NCI-H2196 treated with DMSO at 0.1 percent for 48 hours (cell line): ENCODE results near the gene NMRK2.
A peak's percentile ranks its signal among the peaks of the same experiment; 100 is the strongest.
"Not testable (repeated sequence)": the region's sequence is repeated elsewhere in the genome, so short reads cannot be mapped to it uniquely, and the experiment has no call there.

Source experiments
- DNase-seq: peaks from one replicate; lab custom pipeline; 2025; ENCODE audit not compliant: unreplicated experiment; lab: John Stamatoyannopoulos, UW

NMRK2 gene

DNA sequence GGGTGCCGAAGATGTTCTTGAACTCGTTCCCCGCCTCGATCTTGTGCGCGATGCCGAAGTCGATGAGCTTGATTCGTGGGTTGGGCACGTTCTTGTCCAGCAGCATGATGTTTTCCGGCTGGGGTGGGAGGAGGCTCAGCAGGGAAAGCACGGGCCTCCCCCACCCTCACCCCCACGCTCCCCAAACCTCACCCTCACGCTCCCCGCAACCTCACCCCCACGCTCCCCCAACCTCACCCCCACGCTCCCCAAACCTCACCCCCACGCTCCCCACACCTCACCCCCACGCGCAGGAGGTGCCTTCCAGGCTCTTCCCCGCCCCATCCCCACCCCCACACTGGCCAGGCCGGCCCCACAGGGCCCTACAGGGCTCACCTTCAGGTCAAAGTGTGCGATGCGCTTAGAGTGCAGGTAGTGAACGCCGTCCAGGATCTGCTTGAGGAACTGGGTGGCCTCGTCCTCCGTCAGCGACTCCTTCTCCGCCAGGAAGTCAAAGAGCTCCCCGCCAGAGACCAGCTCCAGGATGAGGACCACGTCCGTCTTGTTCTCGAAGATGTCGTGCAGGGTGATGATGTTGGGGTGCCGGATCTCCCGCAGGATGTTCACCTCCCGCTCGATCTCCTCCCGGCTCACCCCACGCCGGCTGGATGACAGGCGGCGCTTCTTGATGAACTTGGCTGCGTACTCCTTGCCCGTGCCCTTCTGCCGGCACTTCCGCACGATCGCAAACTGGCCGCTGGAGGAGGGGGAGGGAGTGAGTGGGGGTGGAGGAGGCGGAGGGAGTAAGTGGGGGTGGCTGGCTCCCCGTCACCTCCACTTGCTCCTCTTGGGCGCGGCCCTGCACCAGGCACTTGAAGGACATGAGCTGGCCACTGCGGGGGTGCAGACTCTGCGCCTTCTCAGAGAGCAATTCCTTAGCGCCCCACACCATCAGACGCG, 31.7 kb downstream of the NMRK2 start:
- DNase-seq, result no peak

- DNase-seq, result peak; percentile 21
These were observed 33.5 kb downstream of the NMRK2 start for GRCh38 chr19:3966051-3967017.

DNA sequence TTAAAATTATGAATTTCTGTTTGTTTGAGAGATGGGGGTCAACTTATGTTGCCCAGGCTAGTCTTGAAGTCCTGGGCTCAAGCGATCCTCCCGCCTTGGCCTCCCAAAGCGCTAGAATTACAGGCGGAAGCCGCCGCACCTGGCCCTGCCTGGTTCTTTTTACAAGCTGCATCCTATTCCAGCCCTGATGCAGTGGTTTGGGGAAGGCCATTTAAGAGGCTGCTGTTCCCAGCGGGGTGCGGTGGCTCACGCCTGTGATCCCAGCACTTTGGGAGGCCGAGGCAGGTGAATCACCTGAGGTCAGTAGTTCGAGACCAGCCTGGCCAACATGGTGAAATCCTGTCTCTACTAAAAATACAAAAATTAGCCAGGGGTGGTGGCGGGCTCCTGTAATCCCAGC, 35.1 kb downstream of the NMRK2 start:
- not testable (repeated sequence) for DNase-seq

DNA sequence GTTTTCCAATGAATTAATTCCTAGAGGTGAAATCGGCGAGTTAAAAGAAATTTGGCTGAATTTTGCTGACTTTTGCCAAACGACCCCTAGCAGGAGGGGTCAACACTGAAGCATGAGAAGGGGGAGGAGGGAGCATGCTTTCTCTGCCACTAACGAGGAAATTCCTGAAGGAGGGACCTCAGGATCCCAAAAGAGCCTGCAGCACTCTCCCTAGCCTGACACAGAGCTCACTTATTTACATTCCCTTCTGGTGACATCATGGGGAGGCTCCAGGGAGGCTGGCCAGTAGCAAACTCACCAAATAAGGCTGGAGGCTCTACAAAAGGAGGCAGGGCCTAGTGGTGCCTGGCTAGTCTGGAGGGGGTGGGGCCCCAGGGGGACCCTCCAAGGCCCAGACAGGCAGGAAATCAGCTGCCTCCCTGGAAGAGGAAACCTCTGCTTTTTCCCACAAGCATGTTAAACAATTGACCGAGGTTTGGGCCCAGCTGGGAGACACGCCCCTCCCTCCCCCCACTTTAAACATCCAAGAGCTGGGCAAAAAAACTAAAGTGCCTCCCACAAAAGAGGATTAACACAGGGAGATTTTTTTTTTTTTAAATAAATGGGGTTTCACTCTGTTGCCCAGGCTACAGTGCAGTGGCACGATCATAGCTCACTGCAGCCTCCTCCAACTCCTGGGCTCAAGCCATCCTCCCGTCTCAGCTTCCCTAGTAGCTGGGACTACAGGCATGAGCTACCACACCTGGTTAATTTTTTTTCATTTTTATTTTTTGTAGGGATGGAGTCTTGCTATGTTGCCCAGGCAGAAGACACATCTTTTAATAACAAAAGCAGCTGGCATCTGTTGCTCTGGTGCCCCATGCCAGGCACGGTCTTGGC, 35.9 kb downstream of the NMRK2 start:
- peak; percentile 90 for DNase-seq

GRCh38 chr19:3969435-3970312, 36.8 kb downstream of the NMRK2 start:
- DNase-seq, result peak; percentile 48

GRCh38 chr19:3970313-3970807, 37.5 kb downstream of the NMRK2 start:
- DNase-seq, result no peak

GRCh38 chr19:3970808-3971598, 38.1 kb downstream of the NMRK2 start, which contains the start of gene DAPK3:
TSS of gene DAPK3 (minus strand) at chr19:3971099. CDS start at chr19:3969735, 1,364 bp downstream.
- peak; percentile 99 for DNase-seq

- DNase-seq, result no peak
These were observed 42.3 kb downstream of the NMRK2 start for GRCh38 chr19:3975144-3975543.

DNA sequence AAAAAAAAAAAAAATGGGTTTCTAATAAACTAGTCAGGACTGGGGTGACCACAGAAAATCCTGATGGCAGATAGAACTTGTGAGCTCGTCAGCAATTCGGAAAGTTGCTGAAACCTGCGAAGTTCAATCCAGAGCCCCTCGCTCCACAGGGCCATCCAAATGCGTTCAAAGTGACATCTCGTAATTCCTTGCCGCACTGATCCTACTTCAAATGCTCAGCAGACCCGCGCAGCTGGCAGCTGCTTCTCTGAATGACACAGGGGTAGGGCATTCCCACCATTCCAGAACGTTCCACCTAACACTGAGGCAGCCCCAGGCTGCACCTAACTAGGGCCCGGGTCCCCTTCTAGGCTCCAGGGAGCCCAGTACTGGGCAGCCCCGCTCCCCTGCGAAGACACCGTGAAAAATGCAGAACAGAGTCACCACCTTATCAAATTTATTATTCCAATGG, 42.8 kb downstream of the NMRK2 start:
- DNase-seq, result no peak

- no peak for DNase-seq
These were observed 43.8 kb downstream of the NMRK2 start for GRCh38 chr19:3976495-3977241.

DNA sequence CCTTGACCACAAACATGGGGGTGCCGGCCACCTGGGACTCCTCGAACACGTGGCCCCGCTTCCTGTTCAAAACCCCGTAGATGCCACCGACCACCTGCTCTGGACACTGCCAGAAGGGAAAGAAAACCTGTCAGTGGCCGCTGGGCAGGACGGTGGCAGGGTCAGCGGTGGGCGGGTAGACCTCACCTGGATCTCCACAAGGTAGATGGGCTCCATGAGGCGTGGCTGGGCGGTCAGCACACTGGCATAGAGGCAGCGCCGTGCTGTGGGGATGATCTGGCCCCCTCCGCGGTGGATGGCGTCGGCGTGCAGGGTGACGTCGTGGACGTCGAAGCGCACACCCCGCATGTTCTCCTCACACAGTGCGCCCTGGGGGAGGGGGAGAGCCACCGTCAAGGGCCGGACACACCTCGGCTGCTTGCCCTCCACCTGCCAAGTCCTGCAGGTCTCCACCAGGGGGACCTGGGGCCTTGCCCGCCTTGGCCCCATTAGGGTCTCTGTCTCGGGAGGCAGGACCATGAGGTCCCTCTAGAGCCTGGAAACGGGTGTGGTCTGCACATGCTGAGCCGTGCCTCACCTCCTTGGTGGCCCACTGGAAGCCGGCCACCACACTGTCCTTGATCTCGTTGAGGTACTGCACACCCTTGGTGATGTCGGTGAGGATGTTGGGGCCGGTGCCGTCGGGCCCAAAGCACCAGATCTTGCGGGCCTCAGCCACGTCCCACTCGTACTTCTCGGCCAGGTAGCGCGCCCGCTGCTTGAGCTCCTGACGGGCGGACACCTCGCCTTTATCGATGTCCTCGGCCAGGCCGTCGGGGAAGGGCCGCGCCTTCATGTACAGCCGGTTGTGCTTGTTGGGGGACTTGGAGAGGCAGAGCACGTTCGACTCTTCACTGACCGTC, 44.6 kb downstream of the NMRK2 start:
- DNase-seq, result no peak

GRCh38 chr19:3978145-3978544, 45.3 kb downstream of the NMRK2 start:
- DNase-seq, result no peak

DNA sequence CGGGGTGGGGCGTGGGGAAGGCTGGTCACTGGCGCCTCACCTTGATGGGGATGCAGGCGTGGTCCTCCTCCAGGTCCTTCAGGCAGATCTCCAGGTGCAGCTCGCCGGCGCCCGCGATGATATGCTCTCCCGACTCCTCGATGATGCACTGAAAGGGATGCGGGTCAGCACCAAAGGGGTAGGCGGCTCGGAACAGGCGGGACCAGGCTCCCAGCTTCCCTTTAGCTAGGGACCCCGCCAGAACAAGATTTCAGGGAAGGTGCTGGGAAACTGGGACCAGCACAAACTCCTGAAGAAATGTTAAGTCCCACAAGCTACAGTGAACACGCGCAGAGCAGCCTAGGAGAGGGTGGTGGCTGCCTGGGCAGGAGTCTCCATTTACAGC, 46.4 kb downstream of the NMRK2 start:
- no peak for DNase-seq

DNA sequence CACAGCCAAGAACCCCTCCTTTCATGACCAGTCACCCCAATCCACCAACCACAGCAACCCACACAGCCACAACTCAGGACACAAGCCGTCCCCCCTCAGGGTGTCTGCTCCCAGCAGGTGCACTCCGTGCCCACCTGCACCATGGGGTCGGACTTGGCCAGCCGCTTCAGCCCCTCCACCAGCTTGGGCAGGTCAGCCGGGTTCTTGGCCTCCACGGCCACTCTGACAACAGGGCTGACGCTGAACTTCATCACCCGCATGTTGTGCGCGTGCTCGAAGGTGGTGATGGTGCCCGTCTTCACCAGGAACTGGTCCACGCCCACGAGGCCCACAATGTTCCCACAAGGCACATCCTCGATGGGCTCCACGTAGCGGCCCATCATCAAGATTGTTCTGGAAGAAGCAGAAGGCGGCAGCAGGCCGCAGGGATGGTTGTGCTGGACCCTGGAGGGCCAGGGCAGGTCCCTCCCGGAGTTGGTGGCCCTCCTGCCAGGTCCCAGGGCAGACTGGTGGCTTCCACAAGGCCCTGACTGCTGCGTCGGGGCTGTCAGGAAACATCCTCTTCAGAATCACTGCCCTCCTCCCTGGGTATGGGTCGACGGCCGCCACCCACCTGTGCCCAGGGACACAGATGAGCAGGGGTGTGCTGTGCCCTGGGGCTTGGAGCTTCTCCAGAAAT, 46.9 kb downstream of the NMRK2 start:
- no peak for DNase-seq

DNA sequence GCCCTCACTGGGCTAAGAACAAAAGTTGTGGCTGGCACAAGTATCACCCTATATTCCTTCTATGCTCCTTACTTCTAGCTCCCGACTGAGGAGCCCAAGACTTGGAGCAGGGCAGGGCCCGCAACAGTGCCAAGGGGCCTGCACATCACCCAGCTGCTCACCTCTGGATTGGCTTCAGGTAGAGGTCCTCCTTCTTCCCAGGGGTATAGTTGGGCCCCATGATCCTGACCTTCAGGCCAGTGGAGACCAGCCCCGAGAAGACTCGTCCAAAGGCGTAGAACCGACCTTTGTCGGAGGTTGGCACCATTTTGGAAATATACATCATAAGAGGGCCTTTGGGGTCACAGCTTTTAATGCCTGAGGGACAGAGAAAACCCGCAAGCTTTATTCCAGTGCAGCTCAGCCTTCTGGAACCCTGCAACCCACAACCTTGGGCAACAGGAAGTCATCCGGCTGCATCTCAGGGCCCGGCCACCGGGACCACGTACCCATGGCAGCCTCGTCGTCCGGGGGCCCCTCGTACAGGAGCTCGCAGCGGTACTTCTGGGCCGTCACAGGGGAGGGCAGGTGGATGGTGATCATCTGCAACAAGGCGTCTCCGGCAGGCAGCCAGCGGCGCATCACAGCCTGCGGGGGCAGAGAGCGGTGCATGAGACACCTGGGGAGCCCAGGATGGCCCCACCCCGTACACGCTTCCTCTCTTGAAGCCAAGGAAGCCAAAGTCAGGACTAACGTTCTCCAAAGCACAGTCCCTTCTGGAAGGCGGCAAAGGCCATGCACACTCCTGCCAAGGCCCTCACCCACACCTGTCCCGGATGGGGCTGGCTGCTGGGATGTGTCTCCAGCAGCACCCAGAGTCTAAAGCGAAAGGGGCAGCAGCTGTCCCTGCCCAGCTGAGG, 47.7 kb downstream of the NMRK2 start:
- DNase-seq, result no peak
